Fibroblast of pulmonary artery (primary cell): Measurements from ENCODE around the gene BACH1.

Source experiments
- DNase-seq: peaks from one replicate; pipeline ENCODE4 v3.0.0-alpha.2; 2010; ENCODE audit warnings: low read depth
- H3K4me3 ChIP-seq: replicated peaks from 2 replicates; pipeline ENCODE4 v1.5.1; 2011; ENCODE audit warnings: low read depth, mild to moderate bottlenecking, control low read depth, low read length, moderate library complexity
- CTCF ChIP-seq: IDR thresholded peaks from 2 replicates; pipeline ENCODE4 v1.5.1; 2011; ENCODE audit warnings: mild to moderate bottlenecking, control low read depth, low read length, inconsistent platforms; ENCODE audit errors: missing control alignments

The BACH1 gene

GRCh38 chr21:29376556-29376955, 77.8 kb downstream of the BACH1 start:
- peak; percentile 39 for TF ChIP-seq CTCF
- H3K4me3 ChIP-seq: no peak overlapping the region
- DNase-seq: peak; percentile 37

- DNase-seq: no peak
- H3K4me3 ChIP-seq: no peak overlapping the region
- TF ChIP-seq CTCF: no peak
Observed at GRCh38 chr21:29377266-29377665, 78.5 kb downstream of the BACH1 start.

- peak; percentile 24 for DNase-seq
- TF ChIP-seq CTCF: no peak
- no peak overlapping the region for H3K4me3 ChIP-seq
Observed at GRCh38 chr21:29378832-29379231, 80.1 kb downstream of the BACH1 start.

GRCh38 chr21:29379517-29380054, 80.9 kb downstream of the BACH1 start:
- H3K4me3 ChIP-seq: no peak overlapping the region
- no peak for TF ChIP-seq CTCF
- no peak for DNase-seq

- DNase-seq: peak; percentile 39
- no peak overlapping the region for H3K4me3 ChIP-seq
- no peak for TF ChIP-seq CTCF
Observed at GRCh38 chr21:29382030-29382654, 83.4 kb downstream of the BACH1 start.

GRCh38 chr21:29384683-29385359, 86.1 kb downstream of the BACH1 start:
- no peak overlapping the region for H3K4me3 ChIP-seq
- no peak for TF ChIP-seq CTCF
- DNase-seq: no peak

- H3K4me3 ChIP-seq: no peak overlapping the region
- no peak for DNase-seq
- no peak for TF ChIP-seq CTCF
Observed at GRCh38 chr21:29385934-29386520, 87.3 kb downstream of the BACH1 start.
